Tibial artery (tissue), 4 donors: Measurements from ENCODE around the gene SLC45A1.

Experiments
- DNase-seq, 2 donors: peaks; one replicate each; pipeline ENCODE4 v3.0.0-alpha.2; 2019
- H3K27ac ChIP-seq, 2 donors: fragments of 200-600 bp; sonication (generic) in 1 of 2; 1 replicate in 1 of 2; 2 replicates in 1 of 2; pipeline ENCODE4 v1.5.1; 2018 to 2019; ENCODE audit warnings: mild to moderate bottlenecking in 1 of 2
- H3K27me3 ChIP-seq, 2 donors: fragments of 200-600 bp; sonication (generic) in 1 of 2; one replicate each; pipeline versions ENCODE4 v1.5.1 to v1.6.0; 2016 to 2019
- H3K36me3 ChIP-seq, 3 donors: fragments of 200-600 bp; sonication (generic) in 2 of 3; one replicate each; pipeline ENCODE4 v1.5.1; 2016 to 2019; ENCODE audit warnings: mild to moderate bottlenecking in 2 of 3
- H3K4me1 ChIP-seq, 4 donors: fragments of 200-600 bp; sonication (generic) in 2 of 4; 1 replicate in 3 of 4; 2 replicates in 1 of 4; pipeline ENCODE4 v1.5.1; 2016 to 2019
- H3K4me3 ChIP-seq, 2 donors: fragments of 200-600 bp; sonication (generic) in 1 of 2; 1 replicate in 1 of 2; 2 replicates in 1 of 2; pipeline ENCODE4 v1.5.1; 2018 to 2019; ENCODE audit warnings: mild to moderate bottlenecking in 2 of 2
- H3K9me3 ChIP-seq, 3 donors: fragments of 200-600 bp; sonication (generic) in 1 of 3; one replicate each; pipeline ENCODE4 v1.5.1; 2016 to 2019
- CTCF ChIP-seq, 2 experiments: fragments of 200-600 bp in 1 of 2; fragments of 450-650 bp in 1 of 2; IDR thresholded peaks; one replicate each; pipeline ENCODE4 v1.5.1; 2017 to 2019; ENCODE audit warnings: antibody characterized with exemption in 2 of 2, mild to moderate bottlenecking in 1 of 2, moderate library complexity in 1 of 2
- intact Hi-C: fragments of 100-400 bp; cut with DNase I; formaldehyde crosslinking; loops from one replicate; pipeline ENCODE4 v1.15.0; 2023; ENCODE audit warnings: low total_unique reads

Gene SLC45A1

GRCh38 chr1:8352471-8352845 lies 34.5 kb downstream of the SLC45A1 start:
- H3K36me3 ChIP-seq: peaks cover 39 to 47% (median 40%) of the 10 kb centered on the region in 3 donors
- intact Hi-C loops: no loop called here
- H3K4me3 ChIP-seq: no peak overlapping the region
- no peaks in the 10 kb centered on the region for H3K9me3 ChIP-seq
- no peaks in the 10 kb centered on the region for H3K27me3 ChIP-seq
- peak in 1 of 2 donors; percentile 20 for DNase-seq
- H3K4me1 ChIP-seq: peaks cover 0 to 33% (median 17%) of the 10 kb centered on the region in 4 donors
- peak overlapping the region; percentile 37 to 64 for H3K27ac ChIP-seq
- TF ChIP-seq CTCF (IDR thresholded peaks at IDR 0.05): no peak

- intact Hi-C loops: no loop called here
- Histone ChIP-seq H3K4me1 (peaks cover 0 to 33% (median 17%) of the 10 kb centered on the region in 4 donors), H3K27ac (peak overlapping the region; percentile 37 to 64), H3K4me3 (no peak overlapping the region), H3K9me3 (no peaks in the 10 kb centered on the region), H3K36me3 (peaks cover 46 to 54% (median 46%) of the 10 kb centered on the region in 3 donors), H3K27me3 (no peaks in the 10 kb centered on the region)
- no peak for TF ChIP-seq CTCF (IDR thresholded peaks at IDR 0.05)
- peak; percentile 34 to 67 for DNase-seq
Observed at GRCh38 chr1:8352886-8353785, 35.2 kb downstream of the SLC45A1 start.

GRCh38 chr1:8354038-8354437 lies 36.1 kb downstream of the SLC45A1 start:
- peaks cover 55 to 63% (median 55%) of the 10 kb centered on the region in 3 donors for H3K36me3 ChIP-seq
- peaks cover 0 to 24% (median 14%) of the 10 kb centered on the region in 4 donors for H3K4me1 ChIP-seq
- no peak for TF ChIP-seq CTCF (IDR thresholded peaks at IDR 0.05)
- no peaks in the 10 kb centered on the region for H3K9me3 ChIP-seq
- H3K4me3 ChIP-seq: no peak overlapping the region
- no peaks in the 10 kb centered on the region for H3K27me3 ChIP-seq
- intact Hi-C loops: no loop called here
- no peak for DNase-seq
- peak overlapping the region in 1 of 2 donors; percentile 37 for H3K27ac ChIP-seq

GRCh38 chr1:8355439-8356255 lies 37.7 kb downstream of the SLC45A1 start:
- Histone ChIP-seq H3K9me3 (no peaks in the 10 kb centered on the region), H3K27ac (no peak overlapping the region), H3K36me3 (peaks cover 69 to 79% (median 71%) of the 10 kb centered on the region in 3 donors), H3K4me1 (peaks cover 0 to 12% (median 5%) of the 10 kb centered on the region in 4 donors), H3K27me3 (no peaks in the 10 kb centered on the region), H3K4me3 (no peak overlapping the region)
- TF ChIP-seq CTCF (IDR thresholded peaks at IDR 0.05): no peak
- no peak for DNase-seq
- intact Hi-C loops: no loop called here

- no peak for TF ChIP-seq CTCF (IDR thresholded peaks at IDR 0.05)
- H3K36me3 ChIP-seq: peaks cover 78 to 88% (median 80%) of the 10 kb centered on the region in 3 donors
- intact Hi-C loops: no loop called here
- peak overlapping the region in 1 of 2 donors; percentile 36 for H3K27ac ChIP-seq
- peaks cover 0 to 11% (median 4%) of the 10 kb centered on the region in 4 donors for H3K4me1 ChIP-seq
- no peak overlapping the region for H3K4me3 ChIP-seq
- H3K9me3 ChIP-seq: no peaks in the 10 kb centered on the region
- no peaks in the 10 kb centered on the region for H3K27me3 ChIP-seq
- no peak for DNase-seq
Observed at GRCh38 chr1:8356256-8357209, 38.6 kb downstream of the SLC45A1 start.
